K562 (cell line): Measurements from ENCODE around the gene CTCFL. TPM values are rescaled to one million over a fixed set of nuclear protein-coding genes. Genes with fewer than 3 reads are reported as not detected.

ENCODE experiments used
- BHLHE40 ChIP-seq: IDR thresholded peaks from 2 replicates; pipeline ENCODE4 v1.6.1; 2011; ENCODE audit warnings: low read length, improper control_type of control experiment
- CBX2 ChIP-seq: fragments of 200-600 bp; sonication (generic); IDR thresholded peaks from one replicate; pipeline ENCODE4 v1.6.1; 2012; ENCODE audit warnings: mild to moderate bottlenecking, low read length, inconsistent platforms; ENCODE audit not compliant: insufficient read depth, poor library complexity, severe bottlenecking
- CC2D1A ChIP-seq: fragments of 450-650 bp; IDR thresholded peaks from 2 replicates; pipeline ENCODE4 v1.6.1; 2017; ENCODE audit warnings: mild to moderate bottlenecking
- MTA1 ChIP-seq: fragments of 450-650 bp; IDR thresholded peaks from 2 replicates; pipeline ENCODE4 v1.6.1; 2017; ENCODE audit warnings: borderline replicate concordance
- POLR3G ChIP-seq: IDR thresholded peaks from 2 replicates; pipeline ENCODE4 v1.6.1; 2011; ENCODE audit not compliant: insufficient read length, insufficient replicate concordance; ENCODE audit errors: extremely low read depth
- RAD21 ChIP-seq, 2 experiments: fragments of 250-450 bp in 1 of 2; fragments of 450-650 bp in 1 of 2; sonication (Bioruptor Pico) in 1 of 2; formaldehyde crosslinking in 1 of 2; IDR thresholded peaks in 1 of 2; conservative IDR thresholded peaks in 1 of 2; 2 replicates each; pipeline versions ENCODE4 v1.4.0 to v1.8.0; 2020 to 2022; ENCODE audit warnings: mild to moderate bottlenecking in 2 of 2, moderate library complexity in 1 of 2
- RBM39 ChIP-seq: fragments of 200-400 bp; formaldehyde crosslinking; optimal IDR thresholded peaks from 2 replicates; pipeline ENCODE3; 2018; ENCODE audit warnings: low read depth, low read length
- ZBTB40 ChIP-seq, 2 experiments: fragments of 450-650 bp in 1 of 2; sonication (generic) in 1 of 2; formaldehyde crosslinking in 1 of 2; IDR thresholded peaks; 2 replicates each; pipeline versions ENCODE4 v1.7.1 to v1.9.0; 2016 to 2022; ENCODE audit warnings: inconsistent platforms in 1 of 2, mild to moderate bottlenecking in 1 of 2, missing genetic modification reagents in 1 of 2
- ZMIZ1 ChIP-seq, 2 experiments: fragments of 150-350 bp in 1 of 2; IDR thresholded peaks; 2 replicates each; pipeline ENCODE4 v1.6.1; 2012 to 2016; ENCODE audit warnings: low read depth in 2 of 2, low read length in 2 of 2, mild to moderate bottlenecking in 1 of 2, moderate library complexity in 1 of 2
- ZNF140 ChIP-seq: fragments of 250-450 bp; sonication (Bioruptor Pico); IDR thresholded peaks from 2 replicates; pipeline ENCODE4 v1.8.0; 2021; ENCODE audit warnings: moderate library complexity, mild to moderate bottlenecking, inconsistent platforms
- ZNF143 ChIP-seq: sonication (generic); formaldehyde crosslinking; IDR thresholded peaks from 2 replicates; pipeline ENCODE4 v1.9.0; 2022; ENCODE audit warnings: mild to moderate bottlenecking, missing genetic modification reagents
- ZNF764 ChIP-seq: fragments of 250-450 bp; sonication (Bioruptor Pico); IDR thresholded peaks from 2 replicates; pipeline ENCODE4 v1.4.0; 2020; ENCODE audit warnings: low read depth, mild to moderate bottlenecking, moderate library complexity
- polyA plus RNA-seq, 8 experiments: library from polyadenylated mRNA; depleted of rRNA in 4 of 8; stranded (reverse) in 5 of 8; unstranded in 3 of 8; fragments of >200 nt; fragmentation: Nextera tagmentation in 2 of 8; fragmentation: Illumina TruSeq in 1 of 8; extraction: Ambion mirVana in 2 of 8; extraction: Trizol in 1 of 8; gene quantifications; 2 replicates each; pipeline versions ENCODE4 v1.2.1 to v1.2.3, GENCODE V29; 2011 to 2014; ENCODE audit warnings: inconsistent platforms in 1 of 8, missing spikeins in 1 of 8
- total RNA-seq, 7 experiments: library from RNA; depleted of rRNA in 6 of 7; stranded (reverse); fragments of >200 nt in 6 of 7; fragmentation: Illumina TruSeq in 2 of 7; extraction: Trizol in 2 of 7; gene quantifications; 2 replicates each; pipeline versions ENCODE4 v1.2.1 to v1.2.3, GENCODE V29; 2011 to 2021; ENCODE audit warnings: low replicate concordance in 1 of 7

CTCFL gene
- total and polyA plus RNA-seq, 9 of the 15 experiments (the other 6 are each of a cell fraction or from before 2014, with no cell fraction given) = 42.4 to 188 (median 111) TPM

GRCh38 chr20:57526087-57526884 lies 1.3 kb upstream of the CTCFL start (continued):
- TF ChIP-seq ZBTB40 (IDR thresholded peaks at IDR 0.05) (no peak), ZBTB40 (CRISPR knock-in tag; IDR thresholded peaks at IDR 0.05) (no peak), BHLHE40 (no peak), POLR3G (no peak), ZNF764 (CRISPR knock-in tag) (no peak), CBX2 (no peak), MTA1 (no peak), ZMIZ1 (IDR thresholded peaks at IDR 0.05; ENCODE audit: low read depth in 2 of 2, low read length in 2 of 2) (peak in 1 of 2 experiments; percentile 21; a peak in 1 of 4 replicates), RAD21 (CRISPR knock-in tag; conservative IDR thresholded peaks at IDR 0.05 in 1 of 2, IDR thresholded peaks at IDR 0.05 in 1 of 2) (peak in 1 of 2 experiments; percentile 17; a peak in 1 of 4 replicates), ZNF140 (CRISPR knock-in tag) (no peak), CC2D1A (peak; percentile 59; the same call in 1 of the 2 replicates), ZNF143 (0 out of 2 replicates have a peak, but pooled peaks have one; percentile 37), RBM39 (no peak)
